Measurements from ENCODE around the gene STARD5.

Gene STARD5

GRCh38 chr15:81270188-81270587, 53.8 kb downstream of the STARD5 start:
- H3K4me3 ChIP-seq = no peak overlapping the region
- H3K27ac ChIP-seq = no peak overlapping the region
- no peaks in the 10 kb centered on the region for H3K9me3 ChIP-seq (ENCODE audit: low read depth, low read length)
- TF ChIP-seq POLR2AphosphoS5 (IDR thresholded peaks at IDR 0.05; ENCODE audit: borderline replicate concordance, low read depth, low read length) = no peak
- no peak for TF ChIP-seq FOXP2 (optimal IDR thresholded peaks at IDR 0.05; ENCODE audit: control extremely low read depth, extremely low read length, insufficient read depth)
- no peak for TF ChIP-seq EZH2 (IDR thresholded peaks at IDR 0.05)
- H3K9ac ChIP-seq (ENCODE audit: insufficient read length) = no peak overlapping the region
- DNase-seq (ENCODE audit: low read depth, low spot score) = no peak
- no peaks in the 10 kb centered on the region for H3K36me3 ChIP-seq (ENCODE audit: insufficient read depth, low read length)

GRCh38 chr15:81268881-81269601, 54.9 kb downstream of the STARD5 start:
- Histone ChIP-seq H3K9me3 (ENCODE audit: low read depth, low read length) (no peaks in the 10 kb centered on the region), H3K27ac (no peak overlapping the region), H3K4me3 (no peak overlapping the region), H3K9ac (ENCODE audit: insufficient read length) (no peak overlapping the region), H3K36me3 (ENCODE audit: insufficient read depth, low read length) (no peaks in the 10 kb centered on the region)
- DNase-seq (ENCODE audit: low read depth, low spot score) = no peak
- TF ChIP-seq EZH2 (IDR thresholded peaks at IDR 0.05) (no peak), POLR2AphosphoS5 (IDR thresholded peaks at IDR 0.05; ENCODE audit: borderline replicate concordance, low read depth, low read length) (no peak), FOXP2 (optimal IDR thresholded peaks at IDR 0.05; ENCODE audit: control extremely low read depth, extremely low read length, insufficient read depth) (no peak)

- Histone ChIP-seq H3K4me3 (no peak overlapping the region), H3K36me3 (ENCODE audit: insufficient read depth, low read length) (no peaks in the 10 kb centered on the region), H3K9me3 (ENCODE audit: low read depth, low read length) (no peaks in the 10 kb centered on the region), H3K9ac (ENCODE audit: insufficient read length) (no peak overlapping the region), H3K27ac (no peak overlapping the region)
- TF ChIP-seq POLR2AphosphoS5 (IDR thresholded peaks at IDR 0.05; ENCODE audit: borderline replicate concordance, low read depth, low read length) (no peak), FOXP2 (optimal IDR thresholded peaks at IDR 0.05; ENCODE audit: control extremely low read depth, extremely low read length, insufficient read depth) (no peak)
- no peak for DNase-seq (ENCODE audit: low read depth, low spot score)
Measured at GRCh38 chr15:81268340-81268739, 55.6 kb downstream of the STARD5 start.

GRCh38 chr15:81265944-81266775, 57.8 kb downstream of the STARD5 start:
- H3K27ac ChIP-seq = no peak overlapping the region
- TF ChIP-seq EZH2 (IDR thresholded peaks at IDR 0.05) (no peak), FOXP2 (optimal IDR thresholded peaks at IDR 0.05; ENCODE audit: control extremely low read depth, extremely low read length, insufficient read depth) (no peak), POLR2AphosphoS5 (IDR thresholded peaks at IDR 0.05; ENCODE audit: borderline replicate concordance, low read depth, low read length) (no peak)
- H3K36me3 ChIP-seq (ENCODE audit: insufficient read depth, low read length) = no peaks in the 10 kb centered on the region
- H3K9me3 ChIP-seq (ENCODE audit: low read depth, low read length) = no peaks in the 10 kb centered on the region
- peak overlapping the region; percentile 61 for H3K4me3 ChIP-seq
- no peak overlapping the region for H3K9ac ChIP-seq (ENCODE audit: insufficient read length)
- peak; percentile 48 for DNase-seq (ENCODE audit: low read depth, low spot score)

GRCh38 chr15:81265256-81265943, 58.5 kb downstream of the STARD5 start:
- H3K36me3 ChIP-seq (ENCODE audit: insufficient read depth, low read length) = no peaks in the 10 kb centered on the region
- peak overlapping the region; percentile 61 for H3K4me3 ChIP-seq
- no peak overlapping the region for H3K9ac ChIP-seq (ENCODE audit: insufficient read length)
- TF ChIP-seq POLR2AphosphoS5 (IDR thresholded peaks at IDR 0.05; ENCODE audit: borderline replicate concordance, low read depth, low read length) (no peak), FOXP2 (optimal IDR thresholded peaks at IDR 0.05; ENCODE audit: control extremely low read depth, extremely low read length, insufficient read depth) (no peak), EZH2 (IDR thresholded peaks at IDR 0.05) (no peak)
- no peaks in the 10 kb centered on the region for H3K9me3 ChIP-seq (ENCODE audit: low read depth, low read length)
- no peak for DNase-seq (ENCODE audit: low read depth, low spot score)
- no peak overlapping the region for H3K27ac ChIP-seq

GRCh38 chr15:81264072-81264857, 59.7 kb downstream of the STARD5 start:
- H3K36me3 ChIP-seq (ENCODE audit: insufficient read depth, low read length) = no peaks in the 10 kb centered on the region
- no peak for TF ChIP-seq FOXP2 (optimal IDR thresholded peaks at IDR 0.05; ENCODE audit: control extremely low read depth, extremely low read length, insufficient read depth)
- no peak for TF ChIP-seq POLR2AphosphoS5 (IDR thresholded peaks at IDR 0.05; ENCODE audit: borderline replicate concordance, low read depth, low read length)
- TF ChIP-seq EZH2 (IDR thresholded peaks at IDR 0.05) = no peak
- H3K9ac ChIP-seq (ENCODE audit: insufficient read length) = no peak overlapping the region
- no peak overlapping the region for H3K4me3 ChIP-seq
- H3K27ac ChIP-seq = no peak overlapping the region
- DNase-seq (ENCODE audit: low read depth, low spot score) = no peak
- no peaks in the 10 kb centered on the region for H3K9me3 ChIP-seq (ENCODE audit: low read depth, low read length)

GRCh38 chr15:81263477-81263876, 60.5 kb downstream of the STARD5 start:
- Histone ChIP-seq H3K27ac (no peak overlapping the region), H3K9me3 (ENCODE audit: low read depth, low read length) (no peaks in the 10 kb centered on the region), H3K4me3 (no peak overlapping the region), H3K36me3 (ENCODE audit: insufficient read depth, low read length) (no peaks in the 10 kb centered on the region), H3K9ac (ENCODE audit: insufficient read length) (no peak overlapping the region)
- no peak for DNase-seq (ENCODE audit: low read depth, low spot score)
- TF ChIP-seq EZH2 (IDR thresholded peaks at IDR 0.05) = no peak
- no peak for TF ChIP-seq POLR2AphosphoS5 (IDR thresholded peaks at IDR 0.05; ENCODE audit: borderline replicate concordance, low read depth, low read length)
- no peak for TF ChIP-seq FOXP2 (optimal IDR thresholded peaks at IDR 0.05; ENCODE audit: control extremely low read depth, extremely low read length, insufficient read depth)
